Spinal cord (tissue), 10 donors: ENCODE data around the gene PDCL2. TPM values are rescaled to one million over a fixed set of nuclear protein-coding genes. Genes with fewer than 3 reads are reported as not detected.

ENCODE experiments used
- DNase-seq, 6 donors: peaks; one replicate each; pipeline versions ENCODE4 v3.0.0 to v3.0.0-alpha.2; 2013 to 2015; ENCODE audit warnings: low spot score in 6 of 6, low read depth in 4 of 6
- H3K27ac ChIP-seq: one replicate; pipeline ENCODE4 v1.5.1; 2013; ENCODE audit warnings: low read depth, low read length, control low read depth
- H3K27me3 ChIP-seq: one replicate; pipeline ENCODE4 v1.6.1; 2013; ENCODE audit warnings: low read length; ENCODE audit not compliant: control insufficient read depth, insufficient read depth
- H3K36me3 ChIP-seq: one replicate; pipeline ENCODE4 v1.6.1; 2013; ENCODE audit warnings: low read length; ENCODE audit not compliant: control insufficient read depth, insufficient read depth
- H3K4me1 ChIP-seq: one replicate; pipeline ENCODE4 v1.6.1; 2013; ENCODE audit warnings: low read length; ENCODE audit not compliant: control insufficient read depth, insufficient read depth
- H3K4me3 ChIP-seq: one replicate; pipeline ENCODE4 v1.5.1; 2013; ENCODE audit warnings: low read depth, low read length, control low read depth
- H3K9me3 ChIP-seq: one replicate; pipeline ENCODE4 v1.6.1; 2013; ENCODE audit warnings: low read length; ENCODE audit not compliant: control insufficient read depth, insufficient read depth
- WGBS: methylation state at CpG from one replicate; pipeline ENCODE4 v1.1.5; 2013; ENCODE audit warnings: missing lambda C conversion rate; ENCODE audit not compliant: insufficient coverage; 5-methylcytosine and 5-hydroxymethylcytosine counted together
- polyA plus RNA-seq, 2 donors: library from polyadenylated mRNA; unstranded; fragments of 120-200 nt; gene quantifications; one replicate each; pipeline ENCODE4 v1.2.1, GENCODE V29; 2013; ENCODE audit not compliant: insufficient read length in 2 of 2
- total RNA-seq, 2 donors: library from RNA; depleted of rRNA in 1 of 2; stranded (reverse); fragments of 120-200 nt in 1 of 2; fragments of >200 nt in 1 of 2; gene quantifications; one replicate each; pipeline versions ENCODE4 v1.2.3 to v1.2.4, GENCODE V29; 2013 to 2014
- donor health status: healthy.

The PDCL2 gene
- total and polyA plus RNA-seq, 4 donors, result not detected

GRCh38 chr4:55524844-55525571 is 67.0 kb downstream of the PDCL2 start:
- no CpG with 5 or more reads among the region's 4 CpGs for WGBS
- H3K9me3 ChIP-seq, result no peaks in the 10 kb centered on the region

GRCh38 chr4:55518442-55518841 is 73.6 kb downstream of the PDCL2 start:
- H3K4me1 ChIP-seq, result no peaks in the 10 kb centered on the region
- H3K9me3 ChIP-seq, result no peaks in the 10 kb centered on the region
- DNase-seq, result no peak
- no peaks in the 10 kb centered on the region for H3K27me3 ChIP-seq
- no peak overlapping the region for H3K27ac ChIP-seq
- H3K36me3 ChIP-seq, result no peaks in the 10 kb centered on the region
- H3K4me3 ChIP-seq, result no peak overlapping the region

More at GRCh38 chr4:55524844-55525571, 67.0 kb downstream of the PDCL2 start:
- Histone ChIP-seq H3K27me3 (no peaks in the 10 kb centered on the region), H3K27ac (no peak overlapping the region), H3K4me1 (no peaks in the 10 kb centered on the region), H3K4me3 (no peak overlapping the region), H3K36me3 (no peaks in the 10 kb centered on the region)
- no peak for DNase-seq

DNA sequence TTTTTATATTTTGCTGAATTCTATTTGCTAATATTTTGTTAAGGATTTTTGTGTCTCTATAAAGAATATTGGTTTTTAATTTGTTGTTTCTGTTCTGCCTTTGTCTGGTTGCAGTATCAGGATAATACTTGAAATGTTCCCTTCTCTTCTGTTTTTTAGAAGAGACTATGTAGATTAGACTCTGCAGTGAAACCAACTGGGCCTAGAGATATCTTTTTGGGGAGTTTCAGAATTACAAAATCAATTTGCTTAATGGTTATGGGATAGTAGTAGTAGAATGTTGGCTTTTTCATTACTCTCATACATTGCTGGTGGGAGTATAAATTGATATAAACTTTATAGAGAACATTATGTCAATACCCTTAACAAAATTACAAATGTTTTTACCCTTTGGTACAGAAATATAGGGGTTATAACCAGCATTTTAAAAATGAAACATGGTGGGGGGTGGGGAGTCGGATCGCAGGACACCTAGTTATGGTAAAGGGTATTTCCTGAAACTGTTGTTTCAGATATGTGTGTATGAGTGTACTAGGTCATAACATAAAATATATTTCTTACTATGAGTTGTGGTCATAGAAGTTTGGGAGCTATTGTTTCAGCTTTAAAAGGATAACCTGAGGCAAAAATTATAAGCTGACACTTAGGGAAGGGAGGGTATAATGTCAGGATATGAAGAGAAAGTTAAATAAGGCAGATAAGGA is 74.4 kb downstream of the PDCL2 start:
- Histone ChIP-seq H3K27ac (no peak overlapping the region), H3K27me3 (no peaks in the 10 kb centered on the region), H3K4me1 (no peaks in the 10 kb centered on the region), H3K4me3 (no peak overlapping the region), H3K36me3 (no peaks in the 10 kb centered on the region), H3K9me3 (no peaks in the 10 kb centered on the region)
- DNase-seq, result no peak
- WGBS, result no CpG with 5 or more reads among the region's 2 CpGs

DNA sequence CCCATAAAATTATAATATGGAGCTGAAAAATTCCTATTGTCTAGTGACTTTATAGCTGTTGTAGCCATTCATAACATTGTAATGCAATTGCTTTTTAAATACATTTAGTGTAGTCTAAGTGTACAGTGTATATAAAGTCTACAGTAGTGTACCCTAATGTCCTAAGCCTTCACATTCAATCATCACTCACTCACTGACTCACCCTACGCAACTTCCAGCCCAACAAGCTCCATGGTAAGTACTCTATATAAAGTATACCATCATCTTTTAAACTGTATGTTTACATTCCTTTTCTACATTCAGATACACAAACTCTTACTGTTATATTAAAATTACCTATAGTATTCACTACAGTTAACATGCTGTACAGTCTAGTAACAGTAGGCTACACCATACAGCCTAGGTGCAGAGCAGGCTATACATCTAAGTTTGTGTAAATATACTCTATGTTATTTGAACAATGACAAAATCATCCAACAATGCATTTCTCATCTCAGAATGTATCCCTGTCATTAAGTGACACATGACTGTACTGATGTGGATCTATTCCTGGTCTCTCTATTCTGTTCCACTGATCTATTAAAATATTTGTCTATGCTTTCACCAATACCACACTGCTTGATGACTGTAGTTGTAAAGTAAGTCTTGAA is 79.0 kb downstream of the PDCL2 start:
- WGBS, result no CpG with 5 or more reads among the region's 1 CpG
- Histone ChIP-seq H3K36me3 (no peaks in the 10 kb centered on the region), H3K27ac (no peak overlapping the region)

DNA sequence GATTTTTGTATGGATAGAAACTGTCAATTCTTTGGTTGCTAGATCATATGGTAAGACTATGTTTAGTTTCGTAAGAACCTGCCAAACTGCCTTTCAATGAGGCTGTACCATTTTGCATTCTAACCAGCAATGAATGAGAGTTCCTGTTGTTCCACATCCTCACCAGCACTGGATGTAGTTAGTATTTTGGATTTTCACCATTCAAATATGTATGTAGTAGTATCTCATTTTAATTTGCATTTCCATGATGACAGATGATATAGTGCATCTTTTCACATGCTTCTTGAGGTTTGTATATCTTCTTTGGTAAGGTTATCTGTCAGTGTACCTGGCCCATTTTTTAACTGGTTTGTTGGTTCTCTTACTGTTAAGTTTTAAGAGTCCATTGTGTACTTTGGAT is 80.0 kb downstream of the PDCL2 start:
- Histone ChIP-seq H3K27ac (no peak overlapping the region), H3K36me3 (peaks cover 2% of the 10 kb centered on the region), H3K9me3 (no peaks in the 10 kb centered on the region), H3K4me1 (no peaks in the 10 kb centered on the region), H3K27me3 (no peaks in the 10 kb centered on the region), H3K4me3 (no peak overlapping the region)
- no peak for DNase-seq
- no CpG with 5 or more reads among the region's 1 CpG for WGBS

More for the DNA sequence above, 79.0 kb downstream of the PDCL2 start:
- Histone ChIP-seq H3K9me3 (no peaks in the 10 kb centered on the region), H3K4me1 (no peaks in the 10 kb centered on the region), H3K27me3 (no peaks in the 10 kb centered on the region), H3K4me3 (no peak overlapping the region)
- DNase-seq, result no peak

- Histone ChIP-seq H3K4me1 (no peaks in the 10 kb centered on the region), H3K27ac (no peak overlapping the region), H3K4me3 (no peak overlapping the region), H3K27me3 (no peaks in the 10 kb centered on the region), H3K36me3 (peaks cover 7% of the 10 kb centered on the region), H3K9me3 (no peaks in the 10 kb centered on the region)
- DNase-seq, result no peak
Measured at GRCh38 chr4:55510685-55511084, 81.4 kb downstream of the PDCL2 start.

DNA sequence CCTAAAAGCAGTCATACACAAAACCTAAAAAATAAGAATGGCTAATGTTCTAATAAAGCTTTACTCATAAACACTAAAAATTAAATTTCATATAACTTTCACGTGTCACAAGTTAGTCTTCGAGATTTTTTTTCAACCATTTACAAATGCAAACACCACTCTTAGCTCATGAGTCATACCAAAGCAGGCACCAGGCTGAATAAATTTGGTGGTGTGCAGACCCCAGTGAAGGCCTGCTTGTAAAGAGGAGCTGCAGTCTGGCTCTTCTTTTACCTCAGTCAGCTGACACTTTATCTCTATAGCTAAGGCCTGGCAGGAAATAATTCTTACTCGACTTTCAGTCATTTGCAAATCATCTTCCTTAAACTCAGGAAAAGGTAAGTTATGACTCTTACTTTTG is 82.8 kb downstream of the PDCL2 start:
- H3K27me3 ChIP-seq, result no peaks in the 10 kb centered on the region
- peaks cover 12% of the 10 kb centered on the region for H3K36me3 ChIP-seq
- H3K4me1 ChIP-seq, result no peaks in the 10 kb centered on the region
- WGBS, result no CpG with 5 or more reads among the region's 3 CpGs
- no peak overlapping the region for H3K27ac ChIP-seq
- no peak for DNase-seq
- no peak overlapping the region for H3K4me3 ChIP-seq
- H3K9me3 ChIP-seq, result no peaks in the 10 kb centered on the region

DNA sequence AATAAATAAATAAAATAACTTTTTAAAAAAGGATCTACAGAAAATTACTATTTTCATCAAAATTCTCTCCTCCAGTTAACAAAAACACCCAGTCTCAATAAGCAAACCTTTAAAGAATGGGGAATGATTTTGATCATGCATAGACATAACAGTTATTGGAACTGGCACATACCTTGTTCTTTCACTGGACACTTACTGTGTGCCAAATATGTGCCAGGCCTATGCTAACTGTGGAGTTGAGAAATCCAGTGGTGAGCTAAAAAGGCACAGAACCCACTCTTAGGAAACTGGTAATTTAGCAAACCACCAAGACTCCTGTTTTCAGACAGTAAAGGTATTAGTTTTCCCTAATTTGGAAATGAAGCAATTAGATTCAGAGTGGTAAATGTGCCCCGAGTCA is 84.4 kb downstream of the PDCL2 start:
- WGBS, result no CpG with 5 or more reads among the region's 1 CpG
- peaks cover 12% of the 10 kb centered on the region for H3K36me3 ChIP-seq
- H3K4me3 ChIP-seq, result no peak overlapping the region
- no peaks in the 10 kb centered on the region for H3K27me3 ChIP-seq
- no peak for DNase-seq
- H3K27ac ChIP-seq, result no peak overlapping the region
- H3K9me3 ChIP-seq, result no peaks in the 10 kb centered on the region
- H3K4me1 ChIP-seq, result no peaks in the 10 kb centered on the region
